H1 (cell line): ENCODE data around the gene SREK1IP1. TPM values are rescaled to one million over a fixed set of nuclear protein-coding genes. Genes with fewer than 3 reads are reported as not detected.
A peak's percentile ranks its signal among the peaks of the same experiment; 100 is the strongest.

ENCODE experiments used
- CTCF ChIA-PET: fragments of 300-600 bp; sonication (Branson Sonifier 250); formaldehyde crosslinking; loops from one replicate; lab custom pipeline; 2021; ENCODE audit not compliant: partially characterized antibody; lab: Charles Lee
- POLR2A ChIA-PET: fragments of 300-600 bp; sonication (Branson Sonifier 250); formaldehyde crosslinking; loops from one replicate; lab custom pipeline; 2021; ENCODE audit warnings: inconsistent platforms; ENCODE audit not compliant: partially characterized antibody; lab: Charles Lee
- DNase-seq, 2 experiments: peaks; one replicate each; pipeline versions ENCODE4 v3.0.0 to v3.0.0-alpha.2; 2010 to 2022; ENCODE audit warnings: low spot score in 2 of 2, low read depth in 1 of 2, mixed read lengths in 1 of 2
- FAIRE-seq: peaks from 2 replicates; lab custom pipeline; 2011; peaks lifted over from hg19 to GRCh38; lab: Jason Lieb, UNC
- H2AFZ ChIP-seq: 2 replicates; pipeline ENCODE4 v1.8.1; 2012; ENCODE audit warnings: low read length, inconsistent platforms
- H2AK5ac ChIP-seq: 2 replicates; pipeline ENCODE4 v1.6.1; 2013; ENCODE audit warnings: low read depth, low read length
- H2BK120ac ChIP-seq: replicated peaks from 2 replicates; pipeline ENCODE3; 2013; ENCODE audit warnings: low read depth, low read length, inconsistent platforms
- H2BK12ac ChIP-seq: 2 replicates; pipeline ENCODE4 v1.6.1; 2013; ENCODE audit warnings: low read depth, low read length
- H2BK15ac ChIP-seq: 2 replicates; pipeline ENCODE4 v1.6.1; 2013; ENCODE audit warnings: low read length
- H2BK20ac ChIP-seq: 2 replicates; pipeline ENCODE4 v1.6.1; 2013; ENCODE audit warnings: low read length
- H2BK5ac ChIP-seq: 2 replicates; pipeline ENCODE4 v1.6.1; 2013; ENCODE audit warnings: low read depth, low read length
- H3K14ac ChIP-seq: 2 replicates; pipeline ENCODE4 v1.6.1; 2013; ENCODE audit warnings: inconsistent platforms; ENCODE audit not compliant: insufficient read length
- H3K18ac ChIP-seq: 2 replicates; pipeline ENCODE4 v1.6.1; 2013; ENCODE audit warnings: low read length; ENCODE audit errors: extremely low read depth
- H3K23ac ChIP-seq: 2 replicates; pipeline ENCODE4 v1.6.1; 2013; ENCODE audit warnings: inconsistent platforms; ENCODE audit not compliant: insufficient read length
- H3K23me2 ChIP-seq: 2 replicates; pipeline ENCODE4 v1.6.1; 2013; ENCODE audit warnings: low read depth, low read length
- H3K27ac ChIP-seq: 2 replicates; pipeline ENCODE4 v1.6.1; 2011; ENCODE audit warnings: low read depth, low read length, inconsistent platforms
- H3K27me3 ChIP-seq, 4 experiments: replicated peaks in 1 of 4; 1 replicate in 1 of 4; 2 replicates in 3 of 4; pipeline versions ENCODE4 v1.6.1 to v1.8.1; 2011 to 2013; ENCODE audit warnings: low read length in 3 of 4, mild to moderate bottlenecking in 3 of 4, inconsistent platforms in 2 of 4, mixed read lengths in 2 of 4, moderate library complexity in 1 of 4; ENCODE audit not compliant: control insufficient read depth in 3 of 4, insufficient read depth in 3 of 4; ENCODE audit errors: extremely low read depth in 1 of 4
- H3K36me3 ChIP-seq, 4 experiments: 2 replicates each; pipeline versions ENCODE4 v1.6.1 to v1.8.1; 2011 to 2013; ENCODE audit warnings: mild to moderate bottlenecking in 4 of 4, low read length in 3 of 4, moderate library complexity in 2 of 4, control low read depth in 1 of 4, inconsistent platforms in 1 of 4; ENCODE audit not compliant: insufficient read depth in 4 of 4, control insufficient read depth in 2 of 4
- H3K4ac ChIP-seq: replicated peaks from 2 replicates; pipeline ENCODE3; 2013; ENCODE audit warnings: low read length, low read depth, mixed read lengths, inconsistent platforms; ENCODE audit not compliant: insufficient read length
- H3K4me1 ChIP-seq, 4 experiments: replicated peaks in 1 of 4; 1 replicate in 1 of 4; 2 replicates in 3 of 4; pipeline versions ENCODE4 v1.6.1 to v1.8.1; 2011 to 2013; ENCODE audit warnings: low read length in 3 of 4, inconsistent platforms in 2 of 4, mixed read lengths in 1 of 4; ENCODE audit not compliant: insufficient read depth in 4 of 4, control insufficient read depth in 3 of 4
- H3K4me2 ChIP-seq, 2 experiments: 2 replicates each; pipeline versions ENCODE4 v1.6.1 to v1.8.1; 2011 to 2013; ENCODE audit warnings: low read depth in 2 of 2, low read length in 2 of 2, control low read depth in 1 of 2, inconsistent platforms in 1 of 2, mild to moderate bottlenecking in 1 of 2; ENCODE audit not compliant: insufficient read depth in 1 of 2
- H3K4me3 ChIP-seq, 4 experiments: fragments of 200-600, 300-600 bp in 1 of 4; sonication (generic), shearing (Covaris generic), sonication (Bioruptor Twin) in 1 of 4; 2 replicates each; pipeline versions ENCODE4 v1.5.1 to v1.8.1; 2011 to 2016; ENCODE audit warnings: low read length in 4 of 4, low read depth in 3 of 4, control low read depth in 2 of 4, inconsistent platforms in 2 of 4, mild to moderate bottlenecking in 2 of 4, mixed read lengths in 1 of 4, moderate library complexity in 1 of 4; ENCODE audit not compliant: insufficient read depth in 2 of 4; ENCODE audit errors: extremely low read depth in 1 of 4
- H3K56ac ChIP-seq: replicated peaks from 2 replicates; pipeline ENCODE3; 2013; ENCODE audit warnings: low read depth, mild to moderate bottlenecking, mixed read lengths, low read length, inconsistent platforms; ENCODE audit not compliant: insufficient read length
- H3K79me1 ChIP-seq: 2 replicates; pipeline ENCODE4 v1.6.1; 2013; ENCODE audit warnings: low read depth, low read length, control low read depth
- H3K79me2 ChIP-seq, 2 experiments: 2 replicates each; pipeline versions ENCODE4 v1.6.1 to v1.8.1; 2012 to 2013; ENCODE audit warnings: low read length in 2 of 2, mild to moderate bottlenecking in 2 of 2, inconsistent platforms in 1 of 2; ENCODE audit not compliant: insufficient read depth in 2 of 2, control insufficient read depth in 1 of 2
- H3K9ac ChIP-seq, 4 experiments: replicated peaks in 1 of 4; 1 replicate in 1 of 4; 2 replicates in 3 of 4; pipeline versions ENCODE4 v1.6.1 to v1.8.1; 2011 to 2013; ENCODE audit warnings: low read depth in 3 of 4, low read length in 3 of 4, control low read depth in 2 of 4, mild to moderate bottlenecking in 2 of 4, moderate library complexity in 2 of 4, inconsistent platforms in 1 of 4; ENCODE audit errors: extremely low read depth in 1 of 4
- H3K9me3 ChIP-seq, 2 experiments: 2 replicates each; pipeline versions ENCODE4 v1.6.1 to v1.8.1; 2012 to 2013; ENCODE audit warnings: mild to moderate bottlenecking in 2 of 2, moderate library complexity in 2 of 2, control low read depth in 1 of 2, inconsistent platforms in 1 of 2, low read depth in 1 of 2, low read length in 1 of 2, mixed read lengths in 1 of 2; ENCODE audit not compliant: insufficient read depth in 2 of 2
- H4K20me1 ChIP-seq, 2 experiments: replicated peaks in 1 of 2; 2 replicates each; pipeline versions ENCODE3 to v1.8.1; 2011 to 2013; ENCODE audit warnings: inconsistent platforms in 2 of 2, low read length in 2 of 2, mild to moderate bottlenecking in 1 of 2; ENCODE audit not compliant: insufficient read depth in 2 of 2, control insufficient read depth in 1 of 2
- H4K5ac ChIP-seq: 2 replicates; pipeline ENCODE4 v1.6.1; 2013; ENCODE audit warnings: low read length, low read depth, mixed read lengths, inconsistent platforms; ENCODE audit not compliant: insufficient read length
- H4K8ac ChIP-seq: 2 replicates; pipeline ENCODE4 v1.8.0; 2013; ENCODE audit warnings: mild to moderate bottlenecking, moderate library complexity, low read length, inconsistent platforms; ENCODE audit not compliant: insufficient read depth; ENCODE audit errors: extremely low read depth
- H4K91ac ChIP-seq: replicated peaks from 2 replicates; pipeline ENCODE3; 2013; ENCODE audit warnings: low read length, mixed read lengths, inconsistent platforms; ENCODE audit not compliant: insufficient read length
- CREB1 ChIP-seq: IDR thresholded peaks from 2 replicates; pipeline ENCODE4 v1.6.1; 2012; ENCODE audit warnings: inconsistent platforms
- CTCF ChIP-seq, 3 experiments: IDR thresholded peaks; 1 replicate in 2 of 3; 2 replicates in 1 of 3; pipeline versions ENCODE4 v1.5.1 to v1.6.1; 2011; ENCODE audit warnings: low read length in 3 of 3, mild to moderate bottlenecking in 3 of 3, inconsistent platforms in 2 of 3, low read depth in 1 of 3, moderate library complexity in 1 of 3; ENCODE audit not compliant: insufficient read depth in 1 of 3; ENCODE audit errors: control extremely low read depth in 1 of 3
- GABPA ChIP-seq: IDR thresholded peaks from 2 replicates; pipeline ENCODE4 v1.6.1; 2011; ENCODE audit warnings: mild to moderate bottlenecking, low read length, moderate library complexity, borderline replicate concordance; ENCODE audit not compliant: insufficient read depth
- RAD21 ChIP-seq, 2 experiments: IDR thresholded peaks in 1 of 2; conservative IDR thresholded peaks in 1 of 2; 2 replicates each; pipeline ENCODE4 v1.6.1; 2011; ENCODE audit warnings: low read depth in 2 of 2, low read length in 2 of 2, improper control_type of control experiment in 1 of 2, inconsistent platforms in 1 of 2, mild to moderate bottlenecking in 1 of 2, moderate library complexity in 1 of 2
- TCF12 ChIP-seq: IDR thresholded peaks from 2 replicates; pipeline ENCODE4 v1.6.1; 2011; ENCODE audit warnings: low read depth, mild to moderate bottlenecking, low read length
- TEAD4 ChIP-seq: IDR thresholded peaks from 2 replicates; pipeline ENCODE4 v1.6.1; 2012; ENCODE audit warnings: low read depth, low read length, inconsistent platforms, mixed read lengths
- WGBS, 2 experiments: shearing (Covaris generic) in 1 of 2; methylation state at CpG; one replicate each; pipeline versions ENCODE4 v1.1.6 to v1.1.7; 2013 to 2015; ENCODE audit warnings: low lambda C conversion rate in 2 of 2, mixed read lengths in 2 of 2, inconsistent platforms in 1 of 2, low coverage in 1 of 2, missing lambda C conversion rate in 1 of 2; ENCODE audit not compliant: insufficient replicate concordance in 2 of 2, insufficient coverage in 1 of 2, insufficient read length in 1 of 2; ENCODE audit errors: extremely low coverage in 1 of 2, missing lambda C conversion rate in 1 of 2; 5-methylcytosine and 5-hydroxymethylcytosine counted together
- polyA plus RNA-seq, 7 experiments: library from polyadenylated mRNA; depleted of rRNA in 3 of 7; stranded (reverse) in 5 of 7; unstranded in 2 of 7; fragments of >200 nt in 5 of 7; fragments of 200-250 nt in 2 of 7; gene quantifications; 1 replicate in 5 of 7; 2 replicates in 1 of 7; 4 replicates in 1 of 7; pipeline versions ENCODE4 v1.2.1 to v1.2.3, GENCODE V29; 2011 to 2013; ENCODE audit warnings: missing spikeins in 2 of 7, mixed read lengths in 2 of 7
- total RNA-seq: library from RNA; stranded (reverse); fragmentation: NEBNext Ultra II Directional; extraction: Animal tissue kit (Norgen Biotek cat#: 25700); gene quantifications from 2 replicates; pipeline ENCODE4 v1.2.1, GENCODE V29; 2021

Gene SREK1IP1
- total and polyA plus RNA-seq, 2 of the 8 experiments (the other 6 are each of a cell fraction or from before 2014, with no cell fraction given): 6.2 to 39.0 TPM

- H3K36me3 ChIP-seq: no peaks in the 10 kb centered on the region
- H3K9ac ChIP-seq: no peak overlapping the region
- no peaks in the 10 kb centered on the region for H3K23me2 ChIP-seq
- no peak overlapping the region for H3K4ac ChIP-seq
- H3K27ac ChIP-seq: no peak overlapping the region
- H3K4me3 ChIP-seq: no peak overlapping the region
- no peaks in the 10 kb centered on the region for H4K20me1 ChIP-seq
- no peak overlapping the region for H4K8ac ChIP-seq
- CTCF ChIA-PET: interaction anchor here (0.7 to 5.4 kb wide), 26 partner anchors 10 to 631 kb away, joined by 3 to 76 read pairs (median 3); no protein-coding TSS in a partner anchor
- no peak overlapping the region for H3K18ac ChIP-seq
- H2AFZ ChIP-seq: no peak overlapping the region
- TF ChIP-seq TEAD4 (no peak), RAD21 (IDR thresholded peaks at IDR 0.05 in 1 of 2, conservative IDR thresholded peaks at IDR 0.05 in 1 of 2; ENCODE audit: low read depth in 2 of 2, low read length in 2 of 2) (peak; percentile 9 to 42; a peak in 3 of 4 replicates), GABPA (no peak), CREB1 (0 out of 2 replicates have a peak, but pooled peaks have one; percentile 42), TCF12 (no peak), CTCF (IDR thresholded peaks at IDR 0.05; ENCODE audit: control extremely low read depth in 1 of 3, insufficient read depth in 1 of 3, low read depth in 1 of 3, low read length in 3 of 3) (peak; percentile 49 to 73 (median 71))
- no peak overlapping the region for H2BK5ac ChIP-seq
- H3K79me2 ChIP-seq: no peaks in the 10 kb centered on the region
- H3K23ac ChIP-seq: no peak overlapping the region
- H4K5ac ChIP-seq: no peak overlapping the region
- no peak overlapping the region for H2BK20ac ChIP-seq
- peak; percentile 42 for FAIRE-seq
- WGBS, 2 experiments: 91% methylated on average over 7 of the region's 7 CpGs; no CpG with 5 or more reads in 1 of the 2 experiments
- no peak overlapping the region for H3K56ac ChIP-seq
- H4K91ac ChIP-seq: no peak overlapping the region
- 0 out of 2 replicates have a peak overlapping the region, but pooled peaks have one; percentile 36 for H2BK15ac ChIP-seq
- H3K14ac ChIP-seq: no peak overlapping the region
- H2BK120ac ChIP-seq: no peak overlapping the region
- H3K79me1 ChIP-seq: no peaks in the 10 kb centered on the region
- H2BK12ac ChIP-seq: no peak overlapping the region
- no peaks in the 10 kb centered on the region for H3K9me3 ChIP-seq
- DNase-seq: no peak
- H3K4me2 ChIP-seq: no peak overlapping the region
- POLR2A ChIA-PET: interaction anchor here (1.7 to 4.5 kb wide), 2 partner anchors 9 to 45 kb away, joined by 3 to 19 read pairs; partner anchors contain the start of gene SHISAL2B
- H2AK5ac ChIP-seq: no peak overlapping the region
- H3K27me3 ChIP-seq: no peaks in the 10 kb centered on the region
- H3K4me1 ChIP-seq: peaks cover 1 to 7% (median 5%) of the 10 kb centered on the region in 4 experiments; a peak in 6 of 7 replicates
Measured at GRCh38 chr5:64682608-64683007, 85.9 kb downstream of the SREK1IP1 start.
